ENCODE data around the gene PLEKHB1. TPM values are rescaled to one million over a fixed set of nuclear protein-coding genes. Genes with fewer than 3 reads are reported as not detected.

Gene PLEKHB1
- total RNA-seq, 4 donors from 2014 or later: 7.2 to 23.5 (median 9.6) TPM

DNA sequence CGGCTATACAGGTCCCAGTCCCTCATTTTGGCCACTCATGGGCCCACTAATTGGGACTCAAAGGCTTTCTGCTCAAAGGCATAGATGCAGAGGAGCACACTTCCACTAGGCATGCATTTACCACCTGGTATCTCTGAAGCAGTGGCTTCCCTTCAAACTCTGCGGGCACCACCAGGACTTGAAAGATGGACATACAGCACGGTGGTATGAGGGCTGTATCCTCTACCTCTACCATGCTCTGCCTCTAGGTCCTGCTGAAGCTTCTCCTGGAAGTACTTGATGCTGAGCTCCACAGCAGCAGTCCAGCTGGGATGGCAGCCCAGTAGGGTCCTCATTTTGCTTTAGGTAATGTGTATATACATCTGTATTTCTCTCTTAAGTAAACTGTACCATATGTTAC lies 64.6 kb downstream of the PLEKHB1 start:
- Histone ChIP-seq H3K27me3 (no peaks in the 10 kb centered on the region), H3K4me1 (peaks cover 0 to 2% (median under 1%) of the 10 kb centered on the region in 4 donors), H3K27ac (no peak overlapping the region), H3K4me3 (no peak overlapping the region), H3K9me3 (no peaks in the 10 kb centered on the region), H3K36me3 (peaks cover 0 to 21% (median 3%) of the 10 kb centered on the region in 4 donors)
- no peak for DNase-seq
- 80 to 100% methylated on average over 1 to 3 of the region's 3 CpGs for WGBS, 2 donors (ENCODE audit: low coverage in 1 of 2)
- TF ChIP-seq POLR2AphosphoS5 (IDR thresholded peaks at IDR 0.05): no peak
- TF ChIP-seq POLR2A (IDR thresholded peaks at IDR 0.05): no peak
- TF ChIP-seq, protein P1, sequence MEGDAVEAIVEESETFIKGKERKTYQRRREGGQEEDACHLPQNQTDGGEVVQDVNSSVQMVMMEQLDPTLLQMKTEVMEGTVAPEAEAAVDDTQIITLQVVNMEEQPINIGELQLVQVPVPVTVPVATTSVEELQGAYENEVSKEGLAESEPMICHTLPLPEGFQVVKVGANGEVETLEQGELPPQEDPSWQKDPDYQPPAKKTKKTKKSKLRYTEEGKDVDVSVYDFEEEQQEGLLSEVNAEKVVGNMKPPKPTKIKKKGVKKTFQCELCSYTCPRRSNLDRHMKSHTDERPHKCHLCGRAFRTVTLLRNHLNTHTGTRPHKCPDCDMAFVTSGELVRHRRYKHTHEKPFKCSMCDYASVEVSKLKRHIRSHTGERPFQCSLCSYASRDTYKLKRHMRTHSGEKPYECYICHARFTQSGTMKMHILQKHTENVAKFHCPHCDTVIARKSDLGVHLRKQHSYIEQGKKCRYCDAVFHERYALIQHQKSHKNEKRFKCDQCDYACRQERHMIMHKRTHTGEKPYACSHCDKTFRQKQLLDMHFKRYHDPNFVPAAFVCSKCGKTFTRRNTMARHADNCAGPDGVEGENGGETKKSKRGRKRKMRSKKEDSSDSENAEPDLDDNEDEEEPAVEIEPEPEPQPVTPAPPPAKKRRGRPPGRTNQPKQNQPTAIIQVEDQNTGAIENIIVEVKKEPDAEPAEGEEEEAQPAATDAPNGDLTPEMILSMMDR (IDR thresholded peaks at IDR 0.05): no peak
- no peak for TF ChIP-seq EP300 (IDR thresholded peaks at IDR 0.05; ENCODE audit: low read depth)
- in situ Hi-C loops (cut with MboI; ENCODE audit: low pct_ligation_motif_present in 1 of 4, low pct_unique_long_range_greater_than_20kb in 1 of 4, low sequenced_read_pairs in 3 of 4): no loop called here
- intact Hi-C loops (cut with DNase I; ENCODE audit: low total_unique reads): no loop called here

Other genes with a start within 250 kb of the PLEKHB1 start
- gene FAM168A, start 48.5 kb upstream of the PLEKHB1 start, total RNA-seq: 10 to 100 TPM; 17.5 to 43.4 (median 23.3) TPM
- gene RAB6A, start 114.5 kb downstream of the PLEKHB1 start, total RNA-seq: 100 to 1,000 TPM in 3 of 4 donors, 10 to 100 TPM in 1; 49.0 to 232 (median 206) TPM
- gene MRPL48, start 141.3 kb downstream of the PLEKHB1 start, total RNA-seq: 10 to 100 TPM in 3 of 4 donors, not detected in 1; 10.5 to 21.1 (median 21.0) TPM
- 10 to 100 TPM; 26.3 to 92.8 (median 74.4) TPM for gene COA4, start 230.3 kb downstream of the PLEKHB1 start, total RNA-seq
- 10 to 100 TPM in 2 of 4 donors, 1 to 10 TPM in 1, under 1 TPM in 1; 0.37 to 10.5 (median 6.4) TPM for gene PAAF1, start 230.4 kb downstream of the PLEKHB1 start, total RNA-seq

Measured in transverse colon (tissue), 4 donors.